ENCODE measurements around the gene TMEM190.

- no peak for TF ChIP-seq TAF1 (IDR thresholded peaks at IDR 0.05; ENCODE audit: low read depth)
- TF ChIP-seq MAX (IDR thresholded peaks at IDR 0.05), result no peak
- no peak for TF ChIP-seq REST (IDR thresholded peaks at IDR 0.05; ENCODE audit: low read depth)
Observed at GRCh38 chr19:55405638-55406037, 29.0 kb downstream of the TMEM190 start.

Measured in Ishikawa (cell line).